ENCODE data around the gene ISL2. TPM values are rescaled to one million over a fixed set of nuclear protein-coding genes. Genes with fewer than 3 reads are reported as not detected.
"Not testable (repeated sequence)": the region's sequence is repeated elsewhere in the genome, so short reads cannot be mapped to it uniquely, and the experiment has no call there.

The ISL2 gene
- 1 to 10 TPM; 3.5 to 4.2 TPM for total RNA-seq
- 0.88 TPM for polyA plus RNA-seq (ENCODE audit: insufficient read depth, low read depth, low replicate concordance)
- long read RNA-seq, donor 1 = 0 reads
- long read RNA-seq, donor 2 = 0 reads

- peaks cover 3% of the 10 kb centered on the region for H3K27me3 ChIP-seq
- H3K4me3 ChIP-seq = peak within 1 kb of the TSS; percentile 21 to 22
- intact Hi-C loops (cut with DNase I; ENCODE audit: low total_unique reads) = no loop called here
- DNase-seq = peak; percentile 73
- 9 to 13% methylated on average over 34 to 40 of the region's 40 CpGs for WGBS, 2 donors
- H3K27ac ChIP-seq = no peak within 1 kb of the TSS
- TF ChIP-seq, protein P1, sequence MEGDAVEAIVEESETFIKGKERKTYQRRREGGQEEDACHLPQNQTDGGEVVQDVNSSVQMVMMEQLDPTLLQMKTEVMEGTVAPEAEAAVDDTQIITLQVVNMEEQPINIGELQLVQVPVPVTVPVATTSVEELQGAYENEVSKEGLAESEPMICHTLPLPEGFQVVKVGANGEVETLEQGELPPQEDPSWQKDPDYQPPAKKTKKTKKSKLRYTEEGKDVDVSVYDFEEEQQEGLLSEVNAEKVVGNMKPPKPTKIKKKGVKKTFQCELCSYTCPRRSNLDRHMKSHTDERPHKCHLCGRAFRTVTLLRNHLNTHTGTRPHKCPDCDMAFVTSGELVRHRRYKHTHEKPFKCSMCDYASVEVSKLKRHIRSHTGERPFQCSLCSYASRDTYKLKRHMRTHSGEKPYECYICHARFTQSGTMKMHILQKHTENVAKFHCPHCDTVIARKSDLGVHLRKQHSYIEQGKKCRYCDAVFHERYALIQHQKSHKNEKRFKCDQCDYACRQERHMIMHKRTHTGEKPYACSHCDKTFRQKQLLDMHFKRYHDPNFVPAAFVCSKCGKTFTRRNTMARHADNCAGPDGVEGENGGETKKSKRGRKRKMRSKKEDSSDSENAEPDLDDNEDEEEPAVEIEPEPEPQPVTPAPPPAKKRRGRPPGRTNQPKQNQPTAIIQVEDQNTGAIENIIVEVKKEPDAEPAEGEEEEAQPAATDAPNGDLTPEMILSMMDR (IDR thresholded peaks at IDR 0.05) = no peak
- TF ChIP-seq POLR2A (IDR thresholded peaks at IDR 0.05) = no peak
- no peaks in the 10 kb centered on the region for H3K9me3 ChIP-seq
- no peaks in the 10 kb centered on the region for H3K36me3 ChIP-seq (ENCODE audit: low read depth, missing control alignments)
- H3K4me1 ChIP-seq = peaks cover 16% of the 10 kb centered on the region
Observed at GRCh38 chr15:76336254-76337058, at the start of gene ISL2. ISL2 (plus strand) TSS chr15:76336773; CDS start chr15:76336884, 111 bp downstream.

DNA sequence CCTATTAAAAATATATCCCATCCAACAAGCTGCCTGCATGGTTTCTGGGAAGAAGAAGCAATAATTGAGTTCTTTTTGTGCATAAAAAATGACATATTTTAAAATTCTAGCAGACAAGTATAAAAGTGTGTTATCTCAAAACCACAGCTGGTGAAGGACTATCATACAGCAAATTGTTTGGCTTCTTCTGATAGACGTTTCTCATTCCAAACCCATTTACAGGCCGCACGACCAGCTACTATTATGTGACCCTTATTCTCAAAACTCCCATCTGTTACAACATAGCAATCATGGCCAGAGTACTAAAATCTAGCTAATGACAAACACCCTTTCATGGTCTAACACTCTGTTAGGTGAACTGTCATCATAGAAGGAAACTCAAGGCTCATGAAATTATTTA lies 47.0 kb upstream of the ISL2 start:
- Histone ChIP-seq H3K36me3 (ENCODE audit: low read depth, missing control alignments) (no peaks in the 10 kb centered on the region), H3K27ac (no peak overlapping the region), H3K27me3 (no peaks in the 10 kb centered on the region), H3K9me3 (no peaks in the 10 kb centered on the region), H3K4me3 (no peak overlapping the region), H3K4me1 (no peaks in the 10 kb centered on the region)
- intact Hi-C loops (cut with DNase I; ENCODE audit: low total_unique reads) = no loop called here
- TF ChIP-seq POLR2A (IDR thresholded peaks at IDR 0.05) = no peak
- TF ChIP-seq, protein P1 (IDR thresholded peaks at IDR 0.05) = no peak
- DNase-seq = no peak
- WGBS, 2 donors = 46 to 49% methylated on average over 3 of the region's 3 CpGs

GRCh38 chr15:76293361-76293760 lies 43.2 kb upstream of the ISL2 start:
- intact Hi-C loops (cut with DNase I; ENCODE audit: low total_unique reads) = no loop called here
- no peaks in the 10 kb centered on the region for H3K4me1 ChIP-seq
- no peaks in the 10 kb centered on the region for H3K27me3 ChIP-seq
- no peak overlapping the region for H3K4me3 ChIP-seq
- H3K36me3 ChIP-seq (ENCODE audit: low read depth, missing control alignments) = no peaks in the 10 kb centered on the region
- TF ChIP-seq, protein P1 (IDR thresholded peaks at IDR 0.05) = no peak
- TF ChIP-seq POLR2A (IDR thresholded peaks at IDR 0.05) = no peak
- no peak for DNase-seq
- H3K9me3 ChIP-seq = no peaks in the 10 kb centered on the region
- WGBS, 2 donors = 50 to 68% methylated on average over 1 of the region's 1 CpG
- H3K27ac ChIP-seq = no peak overlapping the region

GRCh38 chr15:76294463-76294862 lies 42.1 kb upstream of the ISL2 start:
- H3K4me3 ChIP-seq; H3K27ac ChIP-seq; DNase-seq; H3K9me3 ChIP-seq; H3K36me3 ChIP-seq (ENCODE audit: low read depth, missing control alignments); H3K4me1 ChIP-seq; H3K27me3 ChIP-seq; intact Hi-C loops (cut with DNase I; ENCODE audit: low total_unique reads): not testable (repeated sequence)
- 82 to 95% methylated on average over 1 of the region's 1 CpG for WGBS, 2 donors

DNA sequence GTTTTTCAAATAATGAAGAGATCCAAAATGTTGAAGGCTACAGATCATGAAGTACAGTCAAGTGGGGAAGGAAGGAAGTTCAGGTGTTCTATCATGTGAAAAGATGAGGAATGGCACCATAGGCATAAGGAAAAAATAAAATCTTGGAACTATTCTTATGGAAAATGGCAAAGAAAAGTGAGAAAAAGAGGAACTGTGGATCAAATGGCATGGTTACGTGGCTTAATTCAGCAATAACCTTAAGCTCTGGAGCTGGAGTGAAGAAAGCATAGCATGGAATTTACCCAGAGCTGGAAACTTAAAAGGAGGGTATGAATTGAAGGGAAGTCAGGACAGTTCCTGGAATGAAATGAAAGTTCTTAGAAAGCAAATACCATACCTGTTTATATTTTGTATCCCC lies 39.7 kb upstream of the ISL2 start:
- Histone ChIP-seq H3K9me3 (no peaks in the 10 kb centered on the region), H3K27me3 (no peaks in the 10 kb centered on the region), H3K27ac (no peak overlapping the region), H3K36me3 (ENCODE audit: low read depth, missing control alignments) (no peaks in the 10 kb centered on the region), H3K4me3 (no peak overlapping the region), H3K4me1 (no peaks in the 10 kb centered on the region)
- DNase-seq = no peak
- no peak for TF ChIP-seq POLR2A (IDR thresholded peaks at IDR 0.05)
- TF ChIP-seq, protein P1 (IDR thresholded peaks at IDR 0.05) = no peak
- intact Hi-C loops (cut with DNase I; ENCODE audit: low total_unique reads) = no loop called here
- whole genome bisulfite sequencing, 2 donors = 90 to 94% methylated on average over 1 of the region's 1 CpG

DNA sequence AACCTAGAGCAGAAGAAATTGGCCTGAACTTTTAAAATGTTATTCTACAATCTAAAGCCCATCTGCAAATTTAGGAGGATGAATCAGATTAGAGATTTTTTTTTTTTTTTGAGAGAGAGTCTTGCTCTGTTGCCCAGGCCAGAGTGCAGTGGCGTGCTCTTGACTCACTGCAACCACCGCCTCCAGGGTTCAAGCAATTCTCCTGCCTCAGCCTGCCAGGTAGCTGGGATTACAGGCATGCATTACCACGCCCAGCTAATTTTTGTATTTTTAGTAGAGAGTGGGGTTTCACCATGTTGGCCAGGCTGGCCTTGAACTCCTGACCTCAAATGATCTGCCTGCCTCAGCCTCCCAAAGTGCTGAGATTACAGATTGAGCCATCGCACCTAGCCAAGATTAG lies 38.6 kb upstream of the ISL2 start:
- DNase-seq; H3K4me1 ChIP-seq; intact Hi-C loops (cut with DNase I; ENCODE audit: low total_unique reads); H3K36me3 ChIP-seq (ENCODE audit: low read depth, missing control alignments); H3K27me3 ChIP-seq; H3K4me3 ChIP-seq; H3K9me3 ChIP-seq; H3K27ac ChIP-seq: not testable (repeated sequence)
- 94 to 97% methylated on average over 4 of the region's 4 CpGs for WGBS, 2 donors

All from testis (tissue), 5 donors.